GM03348 (cell line): Measurements from ENCODE around the gene ANKRD55.
A peak's percentile ranks its signal among the peaks of the same experiment; 100 is the strongest.
"Not testable (repeated sequence)": the region's sequence is repeated elsewhere in the genome, so short reads cannot be mapped to it uniquely, and the experiment has no call there.

ENCODE experiments used
- DNase-seq: peaks from one replicate; pipeline ENCODE4 v3.0.0; 2012; ENCODE audit warnings: low spot score

The ANKRD55 gene

GRCh38 chr5:56144211-56144610 is 88.9 kb downstream of the ANKRD55 start:
- DNase-seq, result no peak

- no peak for DNase-seq
These were observed 89.8 kb downstream of the ANKRD55 start for GRCh38 chr5:56143373-56143714.

- DNase-seq, result no peak
These were observed 90.3 kb downstream of the ANKRD55 start for GRCh38 chr5:56142614-56143372.

- DNase-seq, result no peak
These were observed 90.9 kb downstream of the ANKRD55 start for GRCh38 chr5:56142233-56142613.

GRCh38 chr5:56140073-56140472 is 93.1 kb downstream of the ANKRD55 start:
- no peak for DNase-seq

- no peak for DNase-seq
These were observed 102.5 kb downstream of the ANKRD55 start for GRCh38 chr5:56130664-56131063.

GRCh38 chr5:56129288-56129687 is 103.8 kb downstream of the ANKRD55 start:
- no peak for DNase-seq

GRCh38 chr5:56128113-56128512 is 105.0 kb downstream of the ANKRD55 start:
- DNase-seq, result no peak

- no peak for DNase-seq
These were observed 106.5 kb downstream of the ANKRD55 start for GRCh38 chr5:56126487-56127179.

- DNase-seq, result peak; percentile 90
These were observed 109.4 kb downstream of the ANKRD55 start for GRCh38 chr5:56123531-56124243.

GRCh38 chr5:56122360-56122985 is 110.7 kb downstream of the ANKRD55 start:
- not testable (repeated sequence) for DNase-seq

- DNase-seq, result no peak
These were observed 114.1 kb downstream of the ANKRD55 start for GRCh38 chr5:56119050-56119449.

- DNase-seq, result no peak
These were observed 116.5 kb downstream of the ANKRD55 start for GRCh38 chr5:56116599-56117141.

- DNase-seq, result no peak
These were observed 117.5 kb downstream of the ANKRD55 start for GRCh38 chr5:56115589-56115988.

GRCh38 chr5:56112526-56113121 is 120.5 kb downstream of the ANKRD55 start:
- DNase-seq, result no peak

GRCh38 chr5:56111404-56111781 is 121.7 kb downstream of the ANKRD55 start:
- DNase-seq, result no peak

GRCh38 chr5:56110646-56111403 is 122.3 kb downstream of the ANKRD55 start:
- peak; percentile 66 for DNase-seq

- DNase-seq, result no peak
These were observed 124.9 kb downstream of the ANKRD55 start for GRCh38 chr5:56108246-56108645.

GRCh38 chr5:56106837-56107236 is 126.3 kb downstream of the ANKRD55 start:
- DNase-seq, result no peak

GRCh38 chr5:56105511-56106291 is 127.4 kb downstream of the ANKRD55 start:
- DNase-seq, result peak; percentile 29
